Stimulated activated CD8-positive, alpha-beta memory T cell treated with anti-CD3 and anti-CD28 coated beads, Interleukin-15, amount 100 ng/mL, for 4 hours (primary cell): ENCODE data around the gene KRTAP17-1.
"Not testable (repeated sequence)": the region's sequence is repeated elsewhere in the genome, so short reads cannot be mapped to it uniquely, and the experiment has no call there.

Experiments
- DNase-seq, 2 donors: peaks; one replicate each; pipeline ENCODE4 v3.0.0-alpha.2; 2020; ENCODE audit warnings: low read depth in 2 of 2

Gene KRTAP17-1

GRCh38 chr17:41315204-41315794 is at the start of gene KRTAP17-1:
KRTAP17-1 (minus strand) TSS chr17:41315710; CDS start chr17:41315650, 60 bp downstream.
- DNase-seq, result no peak

GRCh38 chr17:41363881-41364280 is 48.4 kb upstream of the KRTAP17-1 start:
- DNase-seq, result no peak

- DNase-seq, result no peak
These were observed 44.9 kb upstream of the KRTAP17-1 start for GRCh38 chr17:41360296-41360995.

- DNase-seq, result no peak
These were observed 39.0 kb upstream of the KRTAP17-1 start for GRCh38 chr17:41354536-41354935.

- no peak for DNase-seq
These were observed 37.3 kb upstream of the KRTAP17-1 start for GRCh38 chr17:41352597-41353366.

- DNase-seq, result no peak
These were observed 35.7 kb upstream of the KRTAP17-1 start for GRCh38 chr17:41351177-41351576.

GRCh38 chr17:41350381-41350878 is 34.9 kb upstream of the KRTAP17-1 start, which contains the start of gene KRT33A:
KRT33A (minus strand) TSS chr17:41350828; CDS start chr17:41350767, 61 bp downstream.
- not testable (repeated sequence) for DNase-seq

GRCh38 chr17:41347869-41348760 is 32.6 kb upstream of the KRTAP17-1 start:
- DNase-seq, result no peak

GRCh38 chr17:41346421-41346820 is 30.9 kb upstream of the KRTAP17-1 start:
- DNase-seq, result not testable (repeated sequence)

- no peak for DNase-seq
These were observed 30.5 kb upstream of the KRTAP17-1 start for GRCh38 chr17:41345992-41346391.

- DNase-seq, result no peak
These were observed 27.5 kb upstream of the KRTAP17-1 start for GRCh38 chr17:41343029-41343428.

GRCh38 chr17:41340934-41341861 is 25.7 kb upstream of the KRTAP17-1 start:
- DNase-seq, result no peak

GRCh38 chr17:41340494-41340893 is 25.0 kb upstream of the KRTAP17-1 start:
- no peak for DNase-seq

GRCh38 chr17:41339571-41340172 is 24.2 kb upstream of the KRTAP17-1 start:
- no peak for DNase-seq

GRCh38 chr17:41338961-41339485 is 23.5 kb upstream of the KRTAP17-1 start:
- DNase-seq, result no peak

GRCh38 chr17:41335747-41336146 is 20.2 kb upstream of the KRTAP17-1 start:
- no peak for DNase-seq

- DNase-seq, result no peak
These were observed 19.1 kb upstream of the KRTAP17-1 start for GRCh38 chr17:41334385-41335305.

GRCh38 chr17:41333836-41334235 is 18.3 kb upstream of the KRTAP17-1 start:
- no peak for DNase-seq
